Neural progenitor cell (in vitro differentiated cells): Measurements from ENCODE around the gene FBN2.

ENCODE experiments used
- EZH2 ChIP-seq: fragments of 200-600 bp; sonication (generic); IDR thresholded peaks from 2 replicates; pipeline ENCODE4 v1.6.1; 2017; ENCODE audit warnings: antibody characterized with exemption, mild to moderate bottlenecking, moderate library complexity
- EZH2phosphoT487 ChIP-seq: fragments of 200-600 bp; sonication (generic); IDR thresholded peaks from 2 replicates; pipeline ENCODE4 v1.6.1; 2017; ENCODE audit warnings: antibody characterized with exemption
- TF ChIP-seq, protein P1 (sequence below): fragments of 200-600 bp; sonication (generic); IDR thresholded peaks from 2 replicates; pipeline ENCODE4 v1.5.1; 2017; ENCODE audit warnings: antibody characterized with exemption, mild to moderate bottlenecking

DNA sequence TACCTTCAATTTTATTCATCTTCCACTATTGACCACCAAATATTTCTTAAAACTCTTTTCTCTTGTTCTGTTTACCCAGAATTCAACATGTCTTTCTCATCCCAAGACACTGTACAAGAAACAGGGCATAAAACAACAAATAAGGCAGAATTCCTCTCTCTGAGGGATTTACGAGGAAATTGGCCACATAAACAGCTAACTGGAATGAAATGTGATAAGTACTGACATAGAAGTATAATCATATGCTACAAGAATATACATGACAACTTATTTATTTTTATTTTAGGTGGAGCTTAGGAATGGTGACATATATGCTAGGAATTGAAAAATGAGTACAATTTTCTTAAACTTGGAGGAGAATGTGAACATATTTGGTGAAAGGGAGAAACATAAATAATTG lies 48.8 kb upstream of the FBN2 start:
- TF ChIP-seq, protein P1, sequence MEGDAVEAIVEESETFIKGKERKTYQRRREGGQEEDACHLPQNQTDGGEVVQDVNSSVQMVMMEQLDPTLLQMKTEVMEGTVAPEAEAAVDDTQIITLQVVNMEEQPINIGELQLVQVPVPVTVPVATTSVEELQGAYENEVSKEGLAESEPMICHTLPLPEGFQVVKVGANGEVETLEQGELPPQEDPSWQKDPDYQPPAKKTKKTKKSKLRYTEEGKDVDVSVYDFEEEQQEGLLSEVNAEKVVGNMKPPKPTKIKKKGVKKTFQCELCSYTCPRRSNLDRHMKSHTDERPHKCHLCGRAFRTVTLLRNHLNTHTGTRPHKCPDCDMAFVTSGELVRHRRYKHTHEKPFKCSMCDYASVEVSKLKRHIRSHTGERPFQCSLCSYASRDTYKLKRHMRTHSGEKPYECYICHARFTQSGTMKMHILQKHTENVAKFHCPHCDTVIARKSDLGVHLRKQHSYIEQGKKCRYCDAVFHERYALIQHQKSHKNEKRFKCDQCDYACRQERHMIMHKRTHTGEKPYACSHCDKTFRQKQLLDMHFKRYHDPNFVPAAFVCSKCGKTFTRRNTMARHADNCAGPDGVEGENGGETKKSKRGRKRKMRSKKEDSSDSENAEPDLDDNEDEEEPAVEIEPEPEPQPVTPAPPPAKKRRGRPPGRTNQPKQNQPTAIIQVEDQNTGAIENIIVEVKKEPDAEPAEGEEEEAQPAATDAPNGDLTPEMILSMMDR, result no peak
- TF ChIP-seq EZH2, result no peak
- TF ChIP-seq EZH2phosphoT487, result no peak
